DOHH2 (cell line): ENCODE measurements around the gene C3orf33.

Source experiments
- CTCF ChIP-seq: fragments of 200-600 bp; sonication (generic); IDR thresholded peaks from one replicate; pipeline ENCODE4 v1.5.1; 2014; ENCODE audit warnings: antibody characterized with exemption, mild to moderate bottlenecking, low read depth, low read length; ENCODE audit not compliant: poor library complexity, severe bottlenecking
- EZH2phosphoT487 ChIP-seq: fragments of 200-600 bp; sonication (generic); IDR thresholded peaks from 2 replicates; pipeline ENCODE4 v1.6.1; 2017; ENCODE audit warnings: borderline replicate concordance, mild to moderate bottlenecking, antibody characterized with exemption, low read length, moderate library complexity, mixed read lengths

- TF ChIP-seq CTCF (no peak), EZH2phosphoT487 (no peak)
These were observed 46.3 kb upstream of the C3orf33 start for GRCh38 chr3:155852341-155852740.
